ENCODE results near the gene PDAP1. TPM values are rescaled to one million over a fixed set of nuclear protein-coding genes. Genes with fewer than 3 reads are reported as not detected.

Gene PDAP1
- total RNA-seq, 6 experiments from 2014 or later, result 36.3 to 52.9 (median 39.6) TPM

DNA sequence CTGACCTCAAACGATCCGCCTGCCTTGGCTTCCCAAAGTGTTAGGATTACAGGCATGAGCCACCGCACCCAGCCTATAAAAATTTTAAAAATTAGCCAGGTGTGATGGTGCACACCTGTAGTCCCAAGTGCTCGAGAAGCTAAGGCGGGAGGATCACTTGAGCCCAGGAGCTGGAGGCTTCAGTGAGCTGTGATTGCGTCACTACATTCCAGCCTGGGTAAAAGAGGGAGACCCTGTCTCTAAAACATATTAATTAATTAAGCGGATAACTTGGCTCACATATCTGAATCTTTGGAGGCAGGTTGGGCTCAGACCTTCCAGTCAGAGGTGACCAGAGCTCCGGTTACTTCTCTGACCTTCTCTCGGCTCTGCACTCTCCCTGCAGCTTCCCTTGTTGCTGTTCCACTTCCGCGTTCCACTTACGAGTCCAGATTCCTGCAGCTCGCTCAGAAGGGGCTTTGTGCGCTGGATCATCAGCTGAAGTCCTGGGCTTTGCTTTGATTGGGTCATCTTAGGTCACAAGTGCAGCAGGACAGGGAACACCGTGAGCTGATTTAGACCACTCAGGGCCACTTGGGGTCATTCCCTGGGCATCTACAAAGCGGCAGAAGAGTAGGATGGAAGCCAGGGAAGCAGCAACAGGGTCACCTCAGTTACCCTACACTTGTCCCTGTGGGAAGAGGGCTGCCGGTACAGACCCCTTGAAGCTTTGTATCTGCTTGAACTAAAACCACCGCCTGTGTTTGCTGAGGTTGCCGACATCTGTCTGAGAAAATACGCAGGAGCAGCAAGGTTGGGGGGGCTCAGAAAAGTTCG is 35.9 kb downstream of the PDAP1 start:
- 25% methylated on average over 14 of the region's 21 CpGs for WGBS (ENCODE audit: insufficient coverage, low coverage, low lambda C conversion rate, missing lambda C conversion rate)
- H3K27ac ChIP-seq, result peak overlapping the region in 1 of 3 donors; percentile 7

GRCh38 chr7:99371376-99371920 is 36.9 kb downstream of the PDAP1 start:
- H3K9me3 ChIP-seq, result no peaks in the 10 kb centered on the region
- WGBS (ENCODE audit: insufficient coverage, low coverage, low lambda C conversion rate, missing lambda C conversion rate), result 89% methylated on average over 7 of the region's 11 CpGs
- TF ChIP-seq POLR2A (IDR thresholded peaks at IDR 0.05), result no peak
- no peak for TF ChIP-seq CTCF (IDR thresholded peaks at IDR 0.05)
- ATAC-seq, result no peak
- DNase-seq, result no peak
- H3K27ac ChIP-seq, result no peak overlapping the region
- intact Hi-C loops (cut with DNase I), result no loop called here
- H3K27me3 ChIP-seq, result no peaks in the 10 kb centered on the region
- H3K4me3 ChIP-seq, result no peak overlapping the region
- H3K4me1 ChIP-seq, result peaks cover 0 to 23% (median 2%) of the 10 kb centered on the region in 4 donors
- H3K36me3 ChIP-seq, result peaks cover 0 to 9% (median 0%) of the 10 kb centered on the region in 4 donors

More for the DNA sequence above, 35.9 kb downstream of the PDAP1 start:
- Histone ChIP-seq H3K4me3 (no peak overlapping the region), H3K36me3 (no peaks in the 10 kb centered on the region), H3K4me1 (peaks cover 0 to 23% (median 2%) of the 10 kb centered on the region in 4 donors), H3K27me3 (no peaks in the 10 kb centered on the region), H3K9me3 (no peaks in the 10 kb centered on the region)
- intact Hi-C loops (cut with DNase I), result no loop called here
- TF ChIP-seq CTCF (IDR thresholded peaks at IDR 0.05) (no peak), POLR2A (IDR thresholded peaks at IDR 0.05) (no peak)
- DNase-seq, result no peak
- peak in 2 of 4 donors; percentile 2 to 21 for ATAC-seq

DNA sequence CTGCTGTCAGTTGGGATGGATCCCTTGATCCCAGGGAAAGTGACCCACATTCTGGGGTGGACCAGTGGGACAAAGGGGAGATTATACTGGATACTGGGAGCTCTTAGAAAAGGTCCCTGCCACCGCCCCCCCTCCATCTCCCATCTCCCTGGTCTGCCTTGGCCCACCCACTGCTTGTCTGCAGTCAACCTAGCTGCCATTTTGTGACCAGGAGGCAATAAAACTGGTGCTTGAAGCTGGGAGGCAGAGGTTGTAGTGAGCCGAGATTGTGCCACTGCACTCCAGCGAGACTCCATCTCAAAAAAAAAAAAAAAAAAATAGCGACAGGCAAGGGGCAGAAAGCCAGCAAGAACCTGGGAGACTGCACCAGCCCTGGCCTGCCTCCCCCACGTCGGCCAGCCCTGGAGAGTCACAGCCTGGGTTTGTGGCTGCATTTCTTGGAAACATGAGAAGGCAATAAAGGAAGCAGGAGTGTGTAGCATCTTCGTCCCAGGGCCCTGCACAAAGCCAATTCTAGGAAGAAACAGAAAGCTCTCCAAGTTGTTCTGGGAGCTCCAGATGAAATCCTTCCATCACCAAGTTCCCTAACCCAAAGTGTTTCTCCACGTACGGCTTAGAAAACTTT is 38.5 kb downstream of the PDAP1 start:
- Histone ChIP-seq H3K36me3 (peaks cover 0 to 22% (median 6%) of the 10 kb centered on the region in 4 donors), H3K27me3 (no peaks in the 10 kb centered on the region), H3K4me3 (no peak overlapping the region), H3K4me1 (peaks cover 0 to 14% (median 0%) of the 10 kb centered on the region in 4 donors), H3K27ac (no peak overlapping the region), H3K9me3 (no peaks in the 10 kb centered on the region)
- intact Hi-C loops (cut with DNase I), result no loop called here
- no peak for ATAC-seq
- 55% methylated on average over 6 of the region's 9 CpGs for WGBS (ENCODE audit: insufficient coverage, low coverage, low lambda C conversion rate, missing lambda C conversion rate)
- DNase-seq, result no peak
- TF ChIP-seq POLR2A (IDR thresholded peaks at IDR 0.05) (no peak), CTCF (IDR thresholded peaks at IDR 0.05) (no peak)

DNA sequence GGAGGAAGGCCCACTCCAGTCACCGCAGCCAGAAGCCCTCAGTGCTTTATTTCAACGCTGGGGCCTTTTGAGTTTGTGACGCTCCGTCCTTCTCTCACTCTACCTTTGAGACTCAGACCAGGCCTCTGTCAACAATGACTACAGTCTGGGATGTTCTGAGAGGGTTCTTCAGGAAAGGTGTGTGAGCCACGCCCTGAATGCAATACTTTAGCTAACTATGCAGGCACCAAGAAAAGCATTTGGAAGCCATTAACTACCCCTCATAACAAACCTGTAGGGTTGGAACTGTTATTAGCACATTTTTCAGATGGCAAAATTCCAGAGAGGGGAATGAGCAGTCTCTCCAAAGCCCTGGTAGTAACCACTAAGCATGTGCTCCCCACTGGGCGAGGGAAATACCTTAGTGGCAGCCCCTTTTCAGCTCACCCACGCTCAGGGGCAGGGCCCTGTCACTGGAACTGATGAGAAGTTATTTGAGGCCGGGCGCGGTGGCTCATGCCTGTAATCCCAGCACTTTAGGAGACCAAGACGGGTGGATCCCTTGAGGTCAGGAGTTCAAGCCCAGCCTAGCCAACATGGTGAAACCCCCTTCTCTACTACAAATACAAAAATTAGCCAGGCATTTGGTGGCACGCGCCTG is 39.5 kb downstream of the PDAP1 start:
- Histone ChIP-seq H3K4me3 (no peak overlapping the region), H3K9me3 (no peaks in the 10 kb centered on the region), H3K27ac (no peak overlapping the region), H3K4me1 (peaks cover 0 to 7% (median 0%) of the 10 kb centered on the region in 4 donors), H3K27me3 (no peaks in the 10 kb centered on the region), H3K36me3 (peaks cover 0 to 32% (median 12%) of the 10 kb centered on the region in 4 donors)
- intact Hi-C loops (cut with DNase I), result no loop called here
- 93% methylated on average over 9 of the region's 13 CpGs for WGBS (ENCODE audit: insufficient coverage, low coverage, low lambda C conversion rate, missing lambda C conversion rate)
- ATAC-seq (no peak), DNase-seq (no peak)
- TF ChIP-seq CTCF (IDR thresholded peaks at IDR 0.05) (no peak), POLR2A (IDR thresholded peaks at IDR 0.05) (no peak)

All from right lobe of liver (tissue), 6 donors.